GM23248 (cell line): ENCODE data around the gene HRC. TPM values are rescaled to one million over a fixed set of nuclear protein-coding genes. Genes with fewer than 3 reads are reported as not detected.
A peak's percentile ranks its signal among the peaks of the same experiment; 100 is the strongest.

Experiments used
- DNase-seq: peaks from one replicate; pipeline ENCODE4 v3.0.0-alpha.2; 2015
- H2AFZ ChIP-seq: fragments of 200-600 bp; sonication (generic); 2 replicates; pipeline ENCODE4 v1.6.1; 2016; ENCODE audit warnings: antibody characterized with exemption
- H3F3A ChIP-seq: fragments of 200-600 bp; sonication (generic); 2 replicates; pipeline ENCODE4 v1.6.1; 2016; ENCODE audit warnings: mild to moderate bottlenecking, antibody characterized with exemption, mixed run types; ENCODE audit not compliant: insufficient read depth
- H3K27ac ChIP-seq: fragments of 200-600 bp; sonication (generic); 2 replicates; pipeline ENCODE4 v1.5.1; 2016; ENCODE audit warnings: mild to moderate bottlenecking
- H3K27me3 ChIP-seq: fragments of 200-600 bp; sonication (generic); replicated peaks from 2 replicates; pipeline ENCODE4 v1.6.1; 2016; ENCODE audit warnings: mild to moderate bottlenecking; ENCODE audit not compliant: insufficient read depth
- H3K36me3 ChIP-seq: fragments of 200-600 bp; sonication (generic); 2 replicates; pipeline ENCODE4 v1.6.1; 2016; ENCODE audit warnings: low read depth, mild to moderate bottlenecking
- H3K4me1 ChIP-seq: fragments of 200-600 bp; sonication (generic); 2 replicates; pipeline ENCODE4 v1.6.1; 2016; ENCODE audit warnings: mild to moderate bottlenecking; ENCODE audit not compliant: insufficient read depth
- H3K4me2 ChIP-seq: fragments of 200-600 bp; sonication (generic); one replicate; pipeline ENCODE4 v1.6.1; 2016; ENCODE audit warnings: mild to moderate bottlenecking; ENCODE audit not compliant: unreplicated experiment
- H3K4me3 ChIP-seq: fragments of 200-600 bp; sonication (generic); 2 replicates; pipeline ENCODE4 v1.5.1; 2016; ENCODE audit warnings: mild to moderate bottlenecking
- H3K79me2 ChIP-seq: fragments of 200-600 bp; sonication (generic); 2 replicates; pipeline ENCODE4 v1.6.1; 2016; ENCODE audit warnings: mild to moderate bottlenecking; ENCODE audit not compliant: insufficient read depth
- H3K9ac ChIP-seq: fragments of 200-600 bp; sonication (generic); 2 replicates; pipeline ENCODE4 v1.6.1; 2016; ENCODE audit warnings: mild to moderate bottlenecking
- H3K9me2 ChIP-seq: fragments of 200-600 bp; sonication (generic); 2 replicates; pipeline ENCODE4 v1.6.1; 2016; ENCODE audit warnings: mixed run types, mild to moderate bottlenecking, moderate library complexity; ENCODE audit not compliant: insufficient read depth
- H3K9me3 ChIP-seq: fragments of 200-600 bp; sonication (generic); one replicate; pipeline ENCODE4 v1.6.1; 2017; ENCODE audit warnings: low read depth
- H4K20me1 ChIP-seq: fragments of 200-600 bp; sonication (generic); 2 replicates; pipeline ENCODE4 v1.6.0; 2016; ENCODE audit not compliant: insufficient read depth
- EZH2 ChIP-seq: fragments of 200-600 bp; sonication (generic); IDR thresholded peaks from 2 replicates; pipeline ENCODE4 v1.6.1; 2018; ENCODE audit warnings: antibody characterized with exemption, mild to moderate bottlenecking; ENCODE audit not compliant: insufficient read depth, poor library complexity, severe bottlenecking
- EZH2phosphoT487 ChIP-seq: fragments of 200-600 bp; sonication (generic); IDR thresholded peaks from 2 replicates; pipeline ENCODE4 v1.6.1; 2018; ENCODE audit warnings: antibody characterized with exemption, moderate library complexity, mild to moderate bottlenecking, low read depth; ENCODE audit not compliant: insufficient read depth
- WGBS, 2 experiments: methylation state at CpG; one replicate each; pipeline ENCODE4 v1.1.6; 2015 to 2017; ENCODE audit warnings: low lambda C conversion rate in 2 of 2, low coverage in 1 of 2; ENCODE audit errors: missing lambda C conversion rate in 2 of 2; 5-methylcytosine and 5-hydroxymethylcytosine counted together
- in situ Hi-C: fragments of 300-500 bp; cut with MboI; formaldehyde crosslinking; loops from 2 replicates; pipeline ENCODE4 v1.15.0; 2020
- polyA plus RNA-seq: library from polyadenylated mRNA; unstranded; fragments of >200 nt; fragmentation: Nextera tagmentation; extraction: Ambion mirVana; gene quantifications from 2 replicates; pipeline ENCODE4 v1.2.1, GENCODE V29; 2016
- total RNA-seq: library from RNA; depleted of rRNA; stranded (reverse); fragments of >200 nt; shearing (Covaris generic); gene quantifications from 2 replicates; pipeline ENCODE4 v1.2.3, GENCODE V29; 2014; rRNA removed

The HRC gene
- total and polyA plus RNA-seq, 2 experiments from 2014 or later, result not detected

- Histone ChIP-seq H3K79me2 (peaks cover 5% of the 10 kb centered on the region; the same call in 1 of the 2 replicates), H3K4me3 (no peak overlapping the region), H3K27me3 (no peaks in the 10 kb centered on the region), H3K9me3 (no peaks in the 10 kb centered on the region), H4K20me1 (no peaks in the 10 kb centered on the region; the same call in 1 of the 2 replicates), H3K4me1 (peaks cover 13% of the 10 kb centered on the region), H3K36me3 (peaks cover 34% of the 10 kb centered on the region; the same call in 1 of the 2 replicates), H3K4me2 (no peak overlapping the region), H3F3A (peaks cover 47% of the 10 kb centered on the region), H3K9ac (no peak overlapping the region), H3K9me2 (no peaks in the 10 kb centered on the region), H3K27ac (no peak overlapping the region), H2AFZ (no peak overlapping the region)
- in situ Hi-C loops, result no loop called here
- TF ChIP-seq EZH2phosphoT487 (no peak), EZH2 (no peak)
- peak; percentile 67 for DNase-seq
- WGBS, 2 experiments, result 67 to 73% methylated on average over 12 of the region's 12 CpGs
Observed at GRCh38 chr19:49106648-49107135, 48.5 kb downstream of the HRC start.

- no peaks in the 10 kb centered on the region for H3K4me1 ChIP-seq
- no peak overlapping the region for H3K4me3 ChIP-seq
- H3K27ac ChIP-seq, result no peak overlapping the region
- peaks cover 37% of the 10 kb centered on the region; the same call in 1 of the 2 replicates for H3K36me3 ChIP-seq
- H3K4me2 ChIP-seq, result no peak overlapping the region
- TF ChIP-seq EZH2phosphoT487 (no peak), EZH2 (no peak)
- H2AFZ ChIP-seq, result no peak overlapping the region
- no peaks in the 10 kb centered on the region for H3K9me3 ChIP-seq
- H3F3A ChIP-seq, result peaks cover 25% of the 10 kb centered on the region
- no peaks in the 10 kb centered on the region; the same call in 1 of the 2 replicates for H4K20me1 ChIP-seq
- WGBS, 2 experiments, result 76 to 79% methylated on average over 26 to 30 of the region's 30 CpGs
- no peak for DNase-seq
- no peaks in the 10 kb centered on the region for H3K9me2 ChIP-seq
- in situ Hi-C loops, result no loop called here
- peaks cover 23% of the 10 kb centered on the region for H3K79me2 ChIP-seq
- no peak overlapping the region for H3K9ac ChIP-seq
- H3K27me3 ChIP-seq, result no peaks in the 10 kb centered on the region
Observed at GRCh38 chr19:49104229-49104864, 50.8 kb downstream of the HRC start.

GRCh38 chr19:49103331-49104085 is 51.7 kb downstream of the HRC start:
- peaks cover 16% of the 10 kb centered on the region for H3F3A ChIP-seq
- H3K27ac ChIP-seq, result no peak overlapping the region
- no peaks in the 10 kb centered on the region for H3K9me2 ChIP-seq
- H4K20me1 ChIP-seq, result peaks cover 6% of the 10 kb centered on the region
- in situ Hi-C loops, result no loop called here
- H3K36me3 ChIP-seq, result peaks cover 38% of the 10 kb centered on the region
- no peak for TF ChIP-seq EZH2
- TF ChIP-seq EZH2phosphoT487, result no peak
- no peak overlapping the region for H2AFZ ChIP-seq
- no peak overlapping the region for H3K4me3 ChIP-seq
- H3K79me2 ChIP-seq, result peaks cover 31% of the 10 kb centered on the region
- H3K4me2 ChIP-seq, result no peak overlapping the region
- DNase-seq, result no peak
- 91 to 95% methylated on average over 4 to 33 of the region's 33 CpGs for WGBS, 2 experiments
- no peaks in the 10 kb centered on the region for H3K9me3 ChIP-seq
- H3K27me3 ChIP-seq, result no peaks in the 10 kb centered on the region
- H3K4me1 ChIP-seq, result no peaks in the 10 kb centered on the region
- no peak overlapping the region for H3K9ac ChIP-seq

GRCh38 chr19:49102303-49102702 is 52.9 kb downstream of the HRC start:
- Histone ChIP-seq H3K9ac (no peak overlapping the region), H3K4me1 (no peaks in the 10 kb centered on the region), H3K4me2 (no peak overlapping the region), H3K36me3 (peaks cover 45% of the 10 kb centered on the region), H3K27ac (no peak overlapping the region), H3F3A (peaks cover 19% of the 10 kb centered on the region), H3K79me2 (peaks cover 43% of the 10 kb centered on the region), H4K20me1 (peaks cover 6% of the 10 kb centered on the region), H3K27me3 (no peaks in the 10 kb centered on the region), H3K9me2 (no peaks in the 10 kb centered on the region), H2AFZ (no peak overlapping the region), H3K4me3 (no peak overlapping the region), H3K9me3 (no peaks in the 10 kb centered on the region)
- no peak for DNase-seq
- WGBS, 2 experiments, result 91 to 97% methylated on average over 11 to 12 of the region's 12 CpGs
- TF ChIP-seq EZH2, result no peak
- TF ChIP-seq EZH2phosphoT487, result no peak
- in situ Hi-C loops, result no loop called here

Other genes starting within 250 kb of the HRC start
- not detected in 2 replicates for gene DHDH, start 221.7 kb downstream of the HRC start, total RNA-seq
- not detected in 2 replicates for gene DHDH, start 221.7 kb downstream of the HRC start, polyA plus RNA-seq
- 106 and 119 TPM in 2 replicates for gene BAX, start 200.5 kb downstream of the HRC start, total RNA-seq
- gene BAX, start 200.5 kb downstream of the HRC start, polyA plus RNA-seq, result 92.7 and 97.3 TPM in 2 replicates
- 2,276 and 2,848 TPM in 2 replicates for gene FTL, start 190.1 kb downstream of the HRC start, total RNA-seq
- 8,171 and 8,242 TPM in 2 replicates for gene FTL, start 190.1 kb downstream of the HRC start, polyA plus RNA-seq
- gene GYS1, start 162.1 kb downstream of the HRC start, total RNA-seq, result 78.4 and 80.1 TPM in 2 replicates
- gene GYS1, start 162.1 kb downstream of the HRC start, polyA plus RNA-seq, result 85.6 and 92.6 TPM in 2 replicates
- gene RUVBL2, start 161.5 kb downstream of the HRC start, total RNA-seq, result 177 TPM in 2 replicates
- 129 and 130 TPM in 2 replicates for gene RUVBL2, start 161.5 kb downstream of the HRC start, polyA plus RNA-seq
- gene LHB, start 138.3 kb downstream of the HRC start, total RNA-seq, result not detected in 2 replicates
- gene LHB, start 138.3 kb downstream of the HRC start, polyA plus RNA-seq, result 0.54 and 0.85 TPM in 2 replicates
- not detected in 2 replicates for gene CGB3, start 131.1 kb downstream of the HRC start, total RNA-seq
- gene CGB3, start 131.1 kb downstream of the HRC start, polyA plus RNA-seq, result 0.76 TPM in 1 of 2 replicates, not detected in the other
- gene CGB2, start 123.5 kb downstream of the HRC start, total RNA-seq, result not detected in 2 replicates
- 0.75 TPM in 1 of 2 replicates, not detected in the other for gene CGB2, start 123.5 kb downstream of the HRC start, polyA plus RNA-seq
- 3.2 and 4.2 TPM in 2 replicates for gene CGB1, start 118.5 kb downstream of the HRC start, total RNA-seq
- 1.3 TPM in 1 of 2 replicates, not detected in the other for gene CGB1, start 118.5 kb downstream of the HRC start, polyA plus RNA-seq
- gene CGB5, start 111.5 kb downstream of the HRC start, total RNA-seq, result not detected in 2 replicates
- 1.3 and 1.7 TPM in 2 replicates for gene CGB5, start 111.5 kb downstream of the HRC start, polyA plus RNA-seq
- 4.5 TPM in 1 of 2 replicates, not detected in the other for gene CGB8, start 106.3 kb downstream of the HRC start, total RNA-seq
- 1.9 and 2.0 TPM in 2 replicates for gene CGB8, start 106.3 kb downstream of the HRC start, polyA plus RNA-seq
- gene CGB7, start 97.6 kb downstream of the HRC start, total RNA-seq, result 0.38 and 0.54 TPM in 2 replicates
- 2.2 and 2.8 TPM in 2 replicates for gene CGB7, start 97.6 kb downstream of the HRC start, polyA plus RNA-seq
- gene NTF4, start 90.6 kb downstream of the HRC start, total RNA-seq, result not detected in 2 replicates
- 0.51 TPM in 1 of 2 replicates, not detected in the other for gene NTF4, start 90.6 kb downstream of the HRC start, polyA plus RNA-seq
- gene KCNA7, start 82.7 kb downstream of the HRC start, total RNA-seq, result not detected in 2 replicates
- 0.04 and 0.13 TPM in 2 replicates for gene KCNA7, start 82.7 kb downstream of the HRC start, polyA plus RNA-seq
- gene SNRNP70, start 69.9 kb downstream of the HRC start, total RNA-seq, result 146 and 184 TPM in 2 replicates
- 102 and 104 TPM in 2 replicates for gene SNRNP70, start 69.9 kb downstream of the HRC start, polyA plus RNA-seq
- gene LIN7B, start 41.0 kb downstream of the HRC start, total RNA-seq, result 10.7 and 12.5 TPM in 2 replicates
- 11.9 and 12.6 TPM in 2 replicates for gene LIN7B, start 41.0 kb downstream of the HRC start, polyA plus RNA-seq
- 0.86 TPM in 1 of 2 replicates, not detected in the other for gene C19orf73, start 36.3 kb downstream of the HRC start, total RNA-seq
- gene C19orf73, start 36.3 kb downstream of the HRC start, polyA plus RNA-seq, result 1.0 and 1.4 TPM in 2 replicates
- gene PPFIA3, start 35.9 kb downstream of the HRC start, total RNA-seq, result 0.63 and 2.4 TPM in 2 replicates
- gene PPFIA3, start 35.9 kb downstream of the HRC start, polyA plus RNA-seq, result 1.2 TPM in 2 replicates
- 18.4 and 18.8 TPM in 2 replicates for gene TRPM4, start 2.4 kb upstream of the HRC start, total RNA-seq
- 15.8 and 20.1 TPM in 2 replicates for gene TRPM4, start 2.4 kb upstream of the HRC start, polyA plus RNA-seq
- gene SLC6A16, start 169.8 kb upstream of the HRC start, total RNA-seq, result 0.51 TPM in 1 of 2 replicates, not detected in the other
- gene SLC6A16, start 169.8 kb upstream of the HRC start, polyA plus RNA-seq, result 0.40 TPM in 1 of 2 replicates, not detected in the other
- gene CD37, start 180.0 kb upstream of the HRC start, total RNA-seq, result not detected in 2 replicates
- gene CD37, start 180.0 kb upstream of the HRC start, polyA plus RNA-seq, result 1.8 and 2.4 TPM in 2 replicates
- 13.9 and 18.7 TPM in 2 replicates for gene TEAD2, start 207.0 kb upstream of the HRC start, total RNA-seq
- gene TEAD2, start 207.0 kb upstream of the HRC start, polyA plus RNA-seq, result 7.1 and 7.8 TPM in 2 replicates
- gene DKKL1, start 208.5 kb upstream of the HRC start, total RNA-seq, result 0.63 TPM in 1 of 2 replicates, not detected in the other
- gene DKKL1, start 208.5 kb upstream of the HRC start, polyA plus RNA-seq, result 0.30 TPM in 1 of 2 replicates, not detected in the other
- not detected in 2 replicates for gene KASH5, start 232.9 kb upstream of the HRC start, total RNA-seq
- not detected in 2 replicates for gene KASH5, start 232.9 kb upstream of the HRC start, polyA plus RNA-seq